GM18907 (cell line): ENCODE results near the gene AQP11.
"Not testable (repeated sequence)": the region's sequence is repeated elsewhere in the genome, so short reads cannot be mapped to it uniquely, and the experiment has no call there.

Experiments
- ATAC-seq: cut with Tn5 transposase; IDR thresholded peaks from one replicate; pipeline ENCODE4 v1.9.1; 2021; ENCODE audit warnings: mild to moderate bottlenecking, moderate library complexity; ENCODE audit not compliant: unreplicated experiment

The AQP11 gene

DNA sequence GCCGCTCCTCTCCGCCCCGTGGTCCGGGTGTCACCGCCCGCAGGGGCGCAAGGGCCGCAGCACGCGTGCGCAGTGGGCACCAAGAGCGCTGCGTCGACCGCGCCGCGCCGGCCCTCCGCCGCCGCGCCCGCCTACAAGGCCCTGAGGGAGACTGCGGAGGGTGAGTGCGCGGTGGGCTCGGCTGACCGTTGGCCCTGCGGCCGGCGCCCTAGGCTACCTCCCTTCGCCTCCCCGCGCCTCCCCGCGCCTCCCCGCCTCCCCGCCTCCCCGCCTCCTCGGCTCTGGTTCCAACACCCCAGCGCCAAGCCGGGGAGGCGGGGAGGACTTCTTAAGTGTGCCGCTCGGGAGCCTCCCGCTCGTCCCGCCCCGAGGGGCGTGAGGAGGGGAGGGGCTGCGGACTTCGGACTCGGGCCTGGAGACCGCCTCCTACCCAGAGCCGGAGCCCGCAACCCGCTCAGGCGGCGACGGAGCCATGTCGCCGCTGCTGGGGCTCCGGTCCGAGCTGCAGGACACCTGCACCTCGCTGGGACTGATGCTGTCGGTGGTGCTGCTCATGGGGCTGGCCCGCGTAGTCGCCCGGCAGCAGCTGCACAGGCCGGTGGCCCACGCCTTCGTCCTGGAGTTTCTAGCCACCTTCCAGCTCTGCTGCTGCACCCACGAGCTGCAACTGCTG lies at the start of gene AQP11:
Gene AQP11, plus strand, starts transcription at position 433 of the 673 bp plus-strand sequence. Its CDS starts 40 bp downstream, at position 473.
- ATAC-seq: peak; percentile 89

DNA sequence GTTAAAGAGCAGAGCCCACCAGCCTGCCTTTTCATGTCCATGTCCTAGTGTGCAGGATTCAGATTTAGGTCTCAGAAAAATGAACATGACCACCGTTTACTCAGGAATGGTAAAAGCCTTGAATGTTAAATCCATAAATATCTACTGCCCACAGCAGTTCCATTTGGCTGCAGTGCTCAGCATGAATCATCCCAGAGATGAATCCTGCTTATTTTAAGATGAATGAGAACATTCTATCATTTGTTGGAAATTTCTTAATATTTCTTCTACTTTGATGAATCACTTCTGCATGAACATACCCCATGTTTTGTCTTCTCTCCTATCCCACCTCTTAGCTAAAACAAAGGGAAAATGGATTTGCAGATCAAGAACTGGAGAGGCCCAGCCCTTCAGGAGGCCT lies 47.5 kb upstream of the AQP11 start:
- ATAC-seq: no peak

DNA sequence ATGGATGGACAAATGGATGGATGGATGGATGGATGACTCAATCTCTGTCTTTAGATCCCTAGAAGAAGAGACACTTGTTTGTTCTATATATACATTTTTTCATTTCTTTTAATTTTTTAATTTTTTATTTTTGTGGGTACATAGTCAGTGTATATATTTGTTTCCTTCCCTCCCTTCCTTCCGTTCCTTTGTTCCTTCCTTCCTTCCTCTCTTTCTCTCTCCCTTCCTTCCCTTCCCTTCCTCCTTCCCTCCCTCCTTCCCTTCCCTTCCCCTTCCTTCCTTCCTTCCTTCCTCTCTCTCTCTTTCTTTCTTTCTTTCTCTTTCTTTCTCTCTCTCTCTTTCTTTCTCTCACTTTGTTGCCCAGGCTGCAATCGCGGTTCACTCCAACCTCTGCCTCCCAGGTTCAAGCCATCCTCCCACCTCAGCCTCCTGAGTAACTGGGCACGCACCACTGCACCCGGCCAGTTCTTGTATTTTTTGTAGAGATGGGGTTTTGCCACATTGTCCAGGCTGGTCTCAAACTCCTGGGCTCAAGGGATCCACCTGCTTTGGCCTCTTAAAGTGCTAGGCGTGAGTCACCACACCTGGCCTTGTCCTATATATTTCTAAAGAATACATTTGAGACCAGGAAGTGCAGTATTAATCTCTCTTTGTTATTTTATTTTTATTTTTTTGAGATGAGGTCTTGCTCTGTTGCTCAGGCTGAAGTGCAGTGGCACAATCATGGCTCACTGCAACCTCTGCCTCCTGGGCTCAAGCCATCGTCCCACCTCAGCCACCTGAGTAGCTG lies 42.5 kb upstream of the AQP11 start:
- no peak for ATAC-seq

- ATAC-seq: no peak
Measured at GRCh38 chr11:77547863-77548551, 41.7 kb upstream of the AQP11 start.

DNA sequence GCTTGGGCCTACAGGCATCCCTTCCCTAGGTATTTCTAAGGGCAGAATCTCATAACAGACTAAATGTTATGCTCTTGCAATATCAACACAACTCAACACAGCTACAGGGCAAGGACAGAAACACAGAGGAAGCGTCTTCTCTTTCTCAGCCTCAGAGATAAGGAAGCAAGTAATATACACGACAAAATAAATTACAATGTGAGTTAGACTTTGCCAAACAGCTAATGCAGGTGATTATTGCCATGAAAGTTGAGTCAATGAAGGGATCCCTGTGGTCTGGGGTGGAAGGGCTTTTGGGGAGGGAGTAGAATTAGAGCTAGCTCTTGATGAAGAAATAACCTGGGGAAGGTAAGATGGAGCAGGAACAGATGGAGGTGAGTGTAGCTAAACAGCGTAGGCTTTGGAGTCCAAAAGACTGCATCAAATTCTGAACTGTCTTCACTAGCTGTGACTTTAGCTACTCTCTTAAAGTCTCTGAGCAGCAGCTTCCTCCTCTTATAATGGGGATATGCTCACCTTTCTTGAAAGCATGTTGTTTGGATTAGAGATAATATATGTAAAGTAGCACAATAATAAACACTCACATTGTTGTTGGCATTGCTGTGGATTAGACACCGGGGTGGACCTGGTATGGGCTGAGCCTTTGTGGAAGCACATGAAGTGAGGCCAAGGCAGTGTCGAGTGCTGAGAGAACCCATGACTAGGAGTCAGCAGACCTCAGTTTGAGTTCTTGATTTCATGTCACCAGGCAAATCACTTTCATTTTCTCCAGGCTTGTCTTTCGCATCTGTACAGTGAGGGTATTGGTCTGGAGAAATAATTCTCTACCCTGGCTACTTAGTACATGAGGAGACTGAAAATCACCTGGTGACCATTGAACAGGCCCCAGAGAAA lies 41.0 kb upstream of the AQP11 start:
- ATAC-seq: no peak

- ATAC-seq: not testable (repeated sequence)
Measured at GRCh38 chr11:77551426-77551825, 38.3 kb upstream of the AQP11 start.

GRCh38 chr11:77557553-77557952 lies 32.2 kb upstream of the AQP11 start:
- no peak for ATAC-seq

GRCh38 chr11:77558380-77558779 lies 31.4 kb upstream of the AQP11 start:
- ATAC-seq: no peak

GRCh38 chr11:77559686-77560401 lies 29.9 kb upstream of the AQP11 start:
- ATAC-seq: no peak

- no peak for ATAC-seq
Measured at GRCh38 chr11:77560605-77561004, 29.1 kb upstream of the AQP11 start.

DNA sequence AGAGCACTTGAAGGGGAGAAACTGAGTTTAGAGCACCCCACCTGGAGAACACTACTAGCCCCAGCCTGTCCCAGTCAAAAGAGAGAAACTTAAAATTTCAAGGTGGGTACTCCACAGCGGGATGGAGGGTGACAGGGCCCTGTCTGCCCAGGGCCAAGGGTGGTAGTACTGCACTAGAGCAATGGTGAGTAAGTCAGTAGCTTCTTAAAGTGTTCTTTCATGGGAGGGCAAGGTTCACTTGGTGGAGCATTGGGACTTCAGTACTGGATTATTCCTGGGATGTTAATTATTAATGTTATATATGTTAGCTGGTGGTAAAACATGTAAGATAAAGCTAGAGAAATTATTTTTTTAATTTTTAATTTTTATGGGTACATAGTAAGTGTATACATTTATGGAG lies 28.5 kb upstream of the AQP11 start:
- no peak for ATAC-seq

DNA sequence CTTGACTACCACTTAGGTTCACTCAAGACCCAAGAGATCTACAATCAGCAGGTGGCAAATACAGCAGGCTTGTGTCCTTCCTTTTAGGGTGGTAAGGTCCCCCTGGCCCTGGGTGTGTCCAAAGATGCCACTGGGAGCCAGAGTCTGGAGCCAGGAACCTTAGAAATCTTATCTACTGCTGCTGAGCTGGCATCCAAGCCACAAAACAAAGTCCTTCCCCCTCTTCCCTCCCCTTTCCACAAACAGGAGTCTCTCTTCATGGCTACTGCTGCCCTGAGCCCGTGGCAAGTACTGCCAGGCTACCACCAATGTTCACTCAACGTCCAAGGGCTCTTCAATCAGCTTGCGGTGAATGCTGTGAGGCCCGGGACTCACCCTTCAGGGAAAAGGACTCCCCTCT lies 21.4 kb upstream of the AQP11 start:
- no peak for ATAC-seq

GRCh38 chr11:77568916-77569675 lies 20.7 kb upstream of the AQP11 start:
- no peak for ATAC-seq

GRCh38 chr11:77569676-77570070 lies 20.1 kb upstream of the AQP11 start:
- ATAC-seq: no peak

DNA sequence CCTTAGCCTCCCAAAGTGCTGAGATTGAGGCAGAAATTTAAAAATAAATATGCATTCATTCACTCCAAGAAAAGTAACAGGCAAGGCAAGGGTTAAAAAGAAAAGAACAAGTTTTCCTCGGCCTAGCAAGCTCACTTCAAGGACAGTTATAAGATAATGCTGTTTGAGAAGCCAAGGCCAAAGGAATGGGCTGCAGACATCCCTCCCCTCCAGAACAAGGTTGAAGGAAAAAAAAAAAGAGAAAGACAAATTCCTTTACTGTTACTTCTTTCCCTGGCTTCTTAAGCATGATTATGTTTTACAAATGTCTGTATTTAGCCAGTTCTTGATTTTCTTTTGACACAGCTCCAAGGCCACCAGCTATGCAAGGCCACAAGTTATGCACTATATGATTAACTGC lies 18.9 kb upstream of the AQP11 start:
- ATAC-seq: not testable (repeated sequence)

DNA sequence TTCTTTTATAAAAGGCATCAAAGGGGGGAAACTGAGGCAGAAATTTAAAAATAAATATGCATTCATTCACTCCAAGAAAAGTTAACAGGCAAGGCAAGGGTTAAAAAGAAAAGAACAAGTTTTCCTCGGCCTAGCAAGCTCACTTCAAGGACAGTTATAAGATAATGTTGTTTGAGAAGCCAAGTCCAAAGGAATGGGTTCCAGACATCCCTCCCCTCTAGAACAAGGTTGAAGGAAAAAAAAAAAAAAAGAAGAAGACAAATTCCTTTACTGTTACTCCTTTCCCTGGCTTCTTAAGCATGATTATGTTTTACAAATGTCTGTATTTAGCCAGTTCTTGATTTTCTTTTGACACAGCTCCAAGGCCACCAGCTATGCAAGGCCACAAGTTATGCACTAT lies 14.3 kb upstream of the AQP11 start:
- ATAC-seq: not testable (repeated sequence)

DNA sequence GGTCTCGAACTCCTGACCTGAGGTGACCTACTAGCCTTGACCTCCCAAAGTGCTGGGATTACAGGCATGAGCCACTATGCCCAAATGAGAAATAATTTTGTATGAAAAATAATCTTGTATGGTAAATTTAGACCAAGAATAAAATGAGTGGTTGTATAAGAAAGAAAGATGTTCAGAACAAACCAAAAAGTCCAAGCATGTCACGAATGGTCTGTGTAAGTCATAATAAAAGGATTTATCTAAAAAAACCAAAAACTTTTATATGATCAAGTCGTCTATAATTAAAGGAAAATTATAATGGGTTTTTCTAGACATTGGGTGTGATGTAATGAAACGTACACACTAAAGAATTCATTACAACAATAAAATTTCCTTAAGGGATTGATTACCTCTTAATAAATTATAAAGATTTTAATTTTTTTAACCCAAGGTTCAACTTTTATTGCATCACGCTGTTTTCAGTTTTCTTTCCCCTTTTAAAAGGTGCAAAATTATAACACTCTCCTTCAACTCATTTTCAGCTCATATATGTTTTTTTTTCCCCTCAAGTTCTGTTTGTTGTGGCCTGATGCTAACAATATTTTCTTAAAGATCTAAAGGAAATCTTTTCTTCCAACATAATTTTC lies 8.9 kb upstream of the AQP11 start:
- ATAC-seq: no peak

GRCh38 chr11:77589181-77589520 lies 602 bp upstream of the AQP11 start:
- peak; percentile 32 for ATAC-seq

- peak; percentile 33 for ATAC-seq
Measured at GRCh38 chr11:77590194-77590782, 535 bp downstream of the AQP11 start.
